Stimulated activated CD4-positive, alpha-beta T cell treated with anti-CD3 and anti-CD28 coated beads, TNF-alpha, amount 100 ng/mL, for 1 hour (primary cell): ENCODE measurements around the gene WDR87.

Experiments
- DNase-seq, 3 donors: peaks; one replicate each; pipeline ENCODE4 v3.0.0-alpha.2; 2020; ENCODE audit warnings: low read depth in 3 of 3, low spot score in 1 of 3

Gene WDR87

GRCh38 chr19:37905946-37906868 lies at the start of gene WDR87:
TSS of gene WDR87 (minus strand) at chr19:37906594. CDS start at chr19:37898239, 8,355 bp downstream.
- DNase-seq: peak; percentile 7 to 28 (median 24)

GRCh38 chr19:37955986-37956385 lies 49.6 kb upstream of the WDR87 start:
- DNase-seq: no peak

- DNase-seq: no peak
Observed at GRCh38 chr19:37954421-37954874, 48.1 kb upstream of the WDR87 start.

- DNase-seq: no peak
Observed at GRCh38 chr19:37953918-37954303, 47.5 kb upstream of the WDR87 start.

- no peak for DNase-seq
Observed at GRCh38 chr19:37953171-37953917, 47.0 kb upstream of the WDR87 start.

- no peak for DNase-seq
Observed at GRCh38 chr19:37951816-37952210, 45.4 kb upstream of the WDR87 start.

GRCh38 chr19:37950471-37951175 lies 44.2 kb upstream of the WDR87 start:
- no peak for DNase-seq

GRCh38 chr19:37948362-37948761 lies 42.0 kb upstream of the WDR87 start:
- DNase-seq: no peak

GRCh38 chr19:37947778-37948177 lies 41.4 kb upstream of the WDR87 start:
- DNase-seq: no peak

- DNase-seq: no peak
Observed at GRCh38 chr19:37946132-37946531, 39.7 kb upstream of the WDR87 start.

GRCh38 chr19:37943480-37943879 lies 37.1 kb upstream of the WDR87 start:
- DNase-seq: no peak

- DNase-seq: no peak
Observed at GRCh38 chr19:37942516-37942902, 36.1 kb upstream of the WDR87 start.

GRCh38 chr19:37941782-37942515 lies 35.6 kb upstream of the WDR87 start:
- no peak for DNase-seq

- DNase-seq: no peak
Observed at GRCh38 chr19:37938353-37938752, 32.0 kb upstream of the WDR87 start.

GRCh38 chr19:37936886-37937285 lies 30.5 kb upstream of the WDR87 start:
- no peak for DNase-seq

GRCh38 chr19:37936166-37936565 lies 29.8 kb upstream of the WDR87 start:
- DNase-seq: no peak

GRCh38 chr19:37935341-37935740 lies 28.9 kb upstream of the WDR87 start:
- DNase-seq: no peak

GRCh38 chr19:37933937-37934358 lies 27.6 kb upstream of the WDR87 start:
- no peak for DNase-seq

GRCh38 chr19:37932985-37933936 lies 26.9 kb upstream of the WDR87 start:
- DNase-seq: no peak
